Activated CD8-positive, alpha-beta T cell treated with anti-CD3 and anti-CD28 coated beads for 36 hours (primary cell): ENCODE results near the gene NAT16. TPM values are rescaled to one million over a fixed set of nuclear protein-coding genes. Genes with fewer than 3 reads are reported as not detected.

Experiments
- ATAC-seq: fragments of 200-7000 bp; cut with Tn5 transposase; one replicate; pipeline ENCODE4 v1.10.0; 2021; ENCODE audit warnings: mild to moderate bottlenecking, moderate library complexity
- CTCF ChIA-PET: fragments of 350-600 bp; sonication (Branson Sonifier 250); formaldehyde crosslinking; loops from one replicate; lab custom pipeline; 2021; ENCODE audit warnings: antibody characterized with exemption; lab: Charles Lee
- POLR2A ChIA-PET: fragments of 350-600 bp; sonication (Branson Sonifier 250); formaldehyde crosslinking; loops from one replicate; lab custom pipeline; 2021; ENCODE audit warnings: antibody characterized with exemption; lab: Charles Lee
- DNase-seq: peaks from one replicate; pipeline ENCODE4 v3.0.0-alpha.2; 2020
- H3K27ac Mint-ChIP-seq: one replicate; pipeline ENCODE4 v1.8.0; 2021; ENCODE audit warnings: mild to moderate bottlenecking, mixed read lengths
- H3K27me3 Mint-ChIP-seq: one replicate; pipeline ENCODE4 v1.8.0; 2021; ENCODE audit warnings: mixed read lengths
- H3K36me3 Mint-ChIP-seq: one replicate; pipeline ENCODE4 v1.8.0; 2021; ENCODE audit warnings: low read depth, mixed read lengths
- H3K4me1 Mint-ChIP-seq: one replicate; pipeline ENCODE4 v1.8.0; 2021; ENCODE audit warnings: low read depth, mixed read lengths
- H3K4me3 Mint-ChIP-seq: one replicate; pipeline ENCODE4 v1.8.0; 2021; ENCODE audit warnings: mild to moderate bottlenecking, moderate library complexity, mixed read lengths
- H3K9me3 Mint-ChIP-seq: one replicate; pipeline ENCODE4 v1.8.0; 2021; ENCODE audit warnings: mixed read lengths
- CTCF ChIP-seq: fragments of 200-600 bp; IDR thresholded peaks from one replicate; pipeline ENCODE4 v1.8.0; 2022; ENCODE audit warnings: antibody characterized with exemption, mild to moderate bottlenecking
- intact Hi-C: fragments of 100-400 bp; cut with micrococcal nuclease; formaldehyde crosslinking; loops from one replicate; pipeline ENCODE4 v1.10.0; 2022
- total RNA-seq, 2 experiments: library from RNA; stranded (reverse); gene quantifications; one replicate each; pipeline ENCODE4 v1.2.3, GENCODE V29; 2021

The NAT16 gene
- total RNA-seq, 2 experiments from 2014 or later, result not detected

DNA sequence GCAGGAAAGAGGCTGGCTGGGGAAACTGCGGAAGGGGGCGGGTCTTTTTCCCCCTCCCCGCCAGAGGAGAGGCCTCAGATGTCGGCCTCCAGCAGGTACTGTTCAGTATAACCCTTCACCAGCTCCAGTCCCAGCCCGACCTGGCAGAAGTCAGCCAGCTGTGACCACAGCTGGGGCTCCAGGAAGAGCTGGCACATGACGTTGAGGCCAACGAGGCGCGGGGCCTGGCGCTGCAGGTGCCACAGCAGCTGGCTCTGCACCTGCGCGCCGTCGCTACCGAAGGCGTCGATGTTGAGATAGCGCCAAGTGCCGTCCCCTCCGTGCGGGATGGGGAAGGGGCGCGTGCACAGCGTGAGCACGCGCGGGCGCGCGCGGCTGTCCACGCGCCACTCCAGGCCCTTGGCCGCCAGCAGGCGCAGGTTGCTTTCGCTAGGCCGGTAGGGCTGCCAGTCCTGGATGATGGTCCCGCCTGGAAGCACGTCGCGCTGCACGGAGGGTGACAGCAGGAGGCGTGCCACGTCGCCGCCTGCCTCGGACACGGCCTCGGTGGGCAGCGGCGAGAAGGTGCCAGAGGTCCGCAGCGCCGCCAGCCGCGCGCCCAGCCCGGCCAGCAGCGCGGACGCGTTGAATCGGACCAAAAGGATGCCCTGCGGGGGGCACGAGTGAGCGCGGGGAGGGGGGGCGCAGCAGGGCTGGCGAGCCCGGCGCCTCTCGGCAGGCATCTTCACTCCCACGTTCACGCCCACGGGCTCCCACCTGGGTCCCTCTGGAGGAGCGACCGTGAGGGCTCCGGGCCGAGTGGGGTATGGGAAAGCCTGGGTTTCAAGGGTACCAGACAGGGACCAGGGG is 7.9 kb downstream of the NAT16 start:
- H3K27me3 Mint-ChIP-seq, result peaks cover 76% of the 10 kb centered on the region

DNA sequence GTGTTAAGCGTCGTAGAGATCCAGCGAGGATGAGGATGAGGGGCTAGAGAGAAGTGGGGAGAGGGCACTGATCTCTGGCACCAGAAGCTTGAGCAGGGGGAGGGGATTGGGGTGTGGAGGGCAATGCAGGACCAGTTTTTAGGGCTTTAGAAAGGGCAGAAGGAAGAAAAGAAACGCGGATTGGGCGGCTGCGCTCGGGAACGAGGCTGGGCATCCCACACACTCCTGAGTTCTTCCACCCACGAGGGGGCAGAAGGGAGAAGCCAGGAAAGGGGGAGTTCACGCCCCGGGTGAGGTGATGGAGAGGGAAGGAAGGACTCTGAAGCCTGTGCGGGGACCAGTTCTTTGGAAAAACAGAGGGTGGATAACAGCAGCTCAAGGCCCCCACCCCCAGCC is 8.7 kb downstream of the NAT16 start:
- no peak overlapping the region for H3K4me3 Mint-ChIP-seq
- no peak for TF ChIP-seq CTCF
- H3K27ac Mint-ChIP-seq, result no peak overlapping the region
- no peaks in the 10 kb centered on the region for H3K9me3 Mint-ChIP-seq
- peaks cover 80% of the 10 kb centered on the region for H3K27me3 Mint-ChIP-seq
- H3K36me3 Mint-ChIP-seq, result no peaks in the 10 kb centered on the region
- ATAC-seq (no peak), DNase-seq (no peak)
- ChIA-PET POLR2A (interaction anchor here (0.9 to 1.4 kb wide), 3 partner anchors 11 to 250 kb away, joined by 3 to 5 read pairs (median 3); no protein-coding TSS in a partner anchor), CTCF (interaction anchor here (0.8 to 3.0 kb wide), 10 partner anchors 9 to 277 kb away, joined by 3 to 30 read pairs (median 5); partner anchors contain the start of gene PLOD3)
- peaks cover 62% of the 10 kb centered on the region for H3K4me1 Mint-ChIP-seq
- intact Hi-C loops, result no loop called here

More for the DNA sequence above, 7.9 kb downstream of the NAT16 start:
- Mint-ChIP-seq H3K36me3 (no peaks in the 10 kb centered on the region), H3K4me3 (no peak overlapping the region), H3K4me1 (peaks cover 56% of the 10 kb centered on the region), H3K27ac (no peak overlapping the region), H3K9me3 (no peaks in the 10 kb centered on the region)
- ChIA-PET CTCF (interaction anchor here (1.3 to 7.7 kb wide), 8 partner anchors 9 to 110 kb away, joined by 3 to 56 read pairs (median 16); no protein-coding TSS in a partner anchor), POLR2A (interaction anchor here (2.1 kb wide), 1 partner anchor 9 kb away, joined by 5 read pairs; no protein-coding TSS in a partner anchor)
- ATAC-seq, result no peak
- intact Hi-C loops, result no loop called here
- TF ChIP-seq CTCF, result no peak
- DNase-seq, result no peak

GRCh38 chr7:101170617-101171441 is 9.3 kb downstream of the NAT16 start:
- ChIA-PET CTCF (interaction anchor here (0.6 to 3.0 kb wide), 13 partner anchors 10 to 361 kb away, joined by 3 to 30 read pairs (median 4); partner anchors contain the start of gene PLOD3), POLR2A (interaction anchor here (0.9 to 1.4 kb wide), 3 partner anchors 12 to 250 kb away, joined by 3 to 5 read pairs (median 3); no protein-coding TSS in a partner anchor)
- Mint-ChIP-seq H3K36me3 (no peaks in the 10 kb centered on the region), H3K9me3 (no peaks in the 10 kb centered on the region), H3K27ac (no peak overlapping the region), H3K4me3 (no peak overlapping the region), H3K27me3 (peaks cover 80% of the 10 kb centered on the region), H3K4me1 (peaks cover 67% of the 10 kb centered on the region)
- DNase-seq (no peak), ATAC-seq (no peak)
- intact Hi-C loops, result no loop called here
- no peak for TF ChIP-seq CTCF

DNA sequence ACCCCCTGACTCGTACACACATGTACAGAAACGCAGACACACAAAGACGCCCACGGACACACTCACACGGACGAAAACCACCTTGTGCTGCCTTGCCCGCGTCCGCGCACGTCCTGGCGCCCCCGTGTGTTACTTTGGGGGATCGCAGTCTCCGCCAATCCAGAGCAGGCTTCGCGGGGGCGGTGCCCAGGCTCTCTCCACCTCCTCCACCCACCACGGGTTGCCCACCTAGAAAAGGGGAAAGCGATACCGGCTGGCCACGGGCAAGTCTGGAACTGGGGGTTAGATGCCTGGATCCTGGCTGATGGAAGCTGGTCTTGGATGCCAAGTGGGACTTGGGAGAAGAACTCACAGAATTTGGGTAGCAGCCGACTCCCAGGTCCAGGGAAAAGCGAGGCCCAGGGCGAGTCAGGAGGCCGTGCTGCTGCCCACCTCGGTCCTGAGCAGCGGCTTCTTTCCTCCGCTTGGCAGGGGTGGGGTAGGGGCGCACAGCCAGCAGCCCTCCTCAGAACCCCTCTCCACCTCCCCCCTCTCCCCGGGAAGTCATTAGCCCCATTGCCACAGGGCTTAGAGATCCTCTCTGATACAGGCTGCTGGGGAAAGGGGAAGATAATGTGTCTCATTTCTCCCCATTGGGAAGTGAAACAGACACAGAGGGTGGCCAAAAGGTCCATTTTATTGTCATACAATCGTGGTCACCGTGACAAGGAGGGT is 10.1 kb downstream of the NAT16 start:
- peak; percentile 96 for TF ChIP-seq CTCF
- POLR2A ChIA-PET, result interaction anchor here (1.2 to 1.4 kb wide), 2 partner anchors 13 to 249 kb away, joined by 3 to 5 read pairs; no protein-coding TSS in a partner anchor

More for the DNA sequence above, 10.1 kb downstream of the NAT16 start:
- CTCF ChIA-PET, result interaction anchor here (1.2 to 3.0 kb wide), 8 partner anchors 12 to 47 kb away, joined by 3 to 30 read pairs (median 9); partner anchors contain the start of gene PLOD3
- no peak overlapping the region for H3K27ac Mint-ChIP-seq
- H3K4me1 Mint-ChIP-seq, result peaks cover 74% of the 10 kb centered on the region
- H3K4me3 Mint-ChIP-seq, result peak overlapping the region; percentile 42
- H3K36me3 Mint-ChIP-seq, result no peaks in the 10 kb centered on the region
- H3K9me3 Mint-ChIP-seq, result no peaks in the 10 kb centered on the region
- peaks cover 79% of the 10 kb centered on the region for H3K27me3 Mint-ChIP-seq
- DNase-seq (peak; percentile 88), ATAC-seq (peak; percentile 50)
- intact Hi-C loops, result no loop called here
